Gastrocnemius medialis (tissue), 4 donors: ENCODE results near the gene USP51.
"Not testable (repeated sequence)": the region's sequence is repeated elsewhere in the genome, so short reads cannot be mapped to it uniquely, and the experiment has no call there.

ENCODE experiments used
- CTCF ChIP-seq, 5 experiments: fragments of 450-650 bp in 3 of 5; fragments of 200-600 bp in 2 of 5; sonication (generic) in 2 of 5; IDR thresholded peaks in 4 of 5; conservative IDR thresholded peaks in 1 of 5; 1 replicate in 4 of 5; 2 replicates in 1 of 5; pipeline ENCODE4 v1.5.1; 2016 to 2019; ENCODE audit warnings: antibody characterized with exemption in 5 of 5, mild to moderate bottlenecking in 3 of 5, moderate library complexity in 3 of 5
- POLR2A ChIP-seq, 2 donors: fragments of 450-650 bp; IDR thresholded peaks; one replicate each; pipeline ENCODE4 v1.6.1; 2017; ENCODE audit warnings: antibody characterized with exemption in 2 of 2, mild to moderate bottlenecking in 2 of 2, moderate library complexity in 2 of 2

- TF ChIP-seq CTCF (IDR thresholded peaks at IDR 0.05 in 4 of 5, conservative IDR thresholded peaks at IDR 0.05 in 1 of 5); POLR2A (IDR thresholded peaks at IDR 0.05): not testable (repeated sequence)
Measured at GRCh38 chrX:55443468-55443867, 46.2 kb downstream of the USP51 start.
